ENCODE results near the gene LMCD1.
"Not testable (repeated sequence)": the region's sequence is repeated elsewhere in the genome, so short reads cannot be mapped to it uniquely, and the experiment has no call there.

LMCD1 gene

DNA sequence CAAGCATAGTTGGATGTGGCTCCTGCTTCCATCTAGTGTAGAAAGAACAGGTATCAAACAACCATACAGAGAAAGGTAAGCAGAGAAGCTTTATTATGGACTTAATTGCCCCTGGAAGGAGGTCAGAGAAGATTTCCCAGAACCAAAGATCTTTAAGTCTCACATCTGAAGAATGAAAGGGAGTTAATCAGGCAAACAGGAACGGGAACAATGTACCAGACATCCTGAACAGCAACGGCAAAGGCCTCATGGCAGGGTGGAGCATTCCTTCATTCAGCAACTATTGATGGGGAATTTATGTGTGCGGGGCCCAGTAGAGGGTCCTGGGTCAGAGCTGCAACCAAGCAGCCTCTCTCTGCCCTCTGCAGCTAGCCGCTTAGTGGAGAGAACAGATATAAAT lies 61.5 kb downstream of the LMCD1 start:
- DNase-seq = no peak

DNA sequence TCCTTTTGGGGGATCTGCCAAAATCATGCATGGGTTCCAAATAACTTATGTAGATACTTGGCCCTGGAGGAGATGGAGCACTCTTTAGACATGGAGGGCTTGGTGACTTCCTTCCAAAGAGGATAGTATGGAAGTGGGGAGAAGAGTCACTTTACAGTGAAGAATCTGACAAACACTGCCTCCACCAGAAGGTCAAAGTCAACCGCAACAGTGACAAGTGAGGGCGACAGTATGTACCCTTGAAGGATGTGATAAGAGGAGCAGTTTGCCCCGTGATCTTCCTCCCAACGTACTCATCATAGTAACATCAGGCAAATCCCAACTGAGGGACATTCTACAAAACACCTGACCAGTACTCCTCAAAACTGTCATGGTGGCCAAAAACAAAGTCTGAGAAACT lies 62.0 kb downstream of the LMCD1 start:
- DNase-seq = no peak

DNA sequence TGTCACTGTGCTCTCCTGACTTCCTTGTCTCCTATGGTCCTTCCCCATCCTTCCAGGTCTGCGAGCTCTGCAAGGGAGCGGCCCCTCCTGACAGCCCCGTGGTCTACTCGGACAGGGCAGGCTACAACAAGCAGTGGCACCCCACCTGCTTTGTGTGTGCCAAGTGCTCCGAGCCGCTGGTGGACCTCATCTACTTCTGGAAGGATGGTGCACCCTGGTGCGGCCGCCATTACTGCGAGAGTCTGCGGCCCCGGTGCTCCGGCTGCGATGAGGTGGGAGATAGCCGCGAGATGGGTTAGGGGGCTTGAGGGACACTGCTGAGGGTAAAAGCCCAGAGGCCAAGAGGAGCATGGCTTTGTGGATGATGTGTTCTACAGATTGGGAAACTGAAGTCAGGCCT lies 63.8 kb downstream of the LMCD1 start:
- no peak for DNase-seq

DNA sequence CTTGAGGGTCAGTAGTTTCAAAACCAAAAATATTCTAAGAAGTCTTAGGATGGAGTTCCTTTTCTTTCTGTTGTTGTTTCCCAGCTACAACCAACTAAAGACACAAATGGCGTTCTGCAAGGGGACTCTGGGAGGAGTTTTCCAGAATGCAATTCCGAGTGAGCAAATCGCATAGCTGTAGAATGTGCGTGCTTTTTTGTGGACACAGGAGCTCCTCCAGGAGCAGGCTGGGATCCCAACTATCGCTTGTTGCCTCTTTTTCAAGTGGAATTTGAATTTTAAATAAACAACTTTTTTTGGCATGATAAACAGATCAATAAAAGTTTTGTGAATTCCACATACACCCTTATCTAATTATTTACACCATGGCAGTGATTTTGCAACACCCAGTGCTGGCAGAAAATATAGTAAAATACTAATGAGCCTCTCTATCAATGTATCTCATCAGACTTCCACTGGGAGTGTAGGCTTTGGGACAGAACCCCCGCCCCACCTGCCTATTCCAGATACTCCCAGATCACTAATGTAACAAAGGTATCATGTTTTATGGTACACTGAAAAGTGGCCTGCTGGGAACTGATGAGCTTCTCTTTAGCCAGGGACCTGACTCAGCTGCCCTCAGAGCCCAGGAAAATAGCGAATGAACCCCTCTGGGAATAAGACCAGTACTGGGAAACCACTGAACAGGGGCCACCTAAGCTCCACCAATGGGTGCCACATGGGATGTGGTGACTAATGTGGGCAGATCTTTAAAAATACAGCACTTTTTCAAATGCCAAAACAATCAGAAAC lies 66.4 kb downstream of the LMCD1 start:
- no peak for DNase-seq

DNA sequence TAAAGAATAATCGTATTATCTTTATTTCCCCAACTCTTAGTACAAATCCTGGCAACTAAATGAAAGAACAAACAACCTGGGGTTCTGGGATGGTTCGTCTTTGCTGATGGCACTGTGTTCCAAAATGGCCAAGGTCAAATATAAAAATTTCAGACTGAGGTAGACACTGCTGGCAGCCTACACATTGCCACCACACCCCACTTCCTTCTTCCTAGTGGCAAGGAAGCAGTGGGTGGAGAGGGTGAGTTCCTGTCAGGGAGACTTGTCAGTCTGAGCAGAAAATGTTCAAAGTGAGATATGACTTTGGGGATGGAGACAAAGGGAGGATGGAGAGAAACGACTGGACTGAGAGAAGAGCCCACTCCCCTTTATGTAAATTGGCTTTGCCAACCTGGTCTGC lies 69.6 kb downstream of the LMCD1 start:
- no peak for DNase-seq

DNA sequence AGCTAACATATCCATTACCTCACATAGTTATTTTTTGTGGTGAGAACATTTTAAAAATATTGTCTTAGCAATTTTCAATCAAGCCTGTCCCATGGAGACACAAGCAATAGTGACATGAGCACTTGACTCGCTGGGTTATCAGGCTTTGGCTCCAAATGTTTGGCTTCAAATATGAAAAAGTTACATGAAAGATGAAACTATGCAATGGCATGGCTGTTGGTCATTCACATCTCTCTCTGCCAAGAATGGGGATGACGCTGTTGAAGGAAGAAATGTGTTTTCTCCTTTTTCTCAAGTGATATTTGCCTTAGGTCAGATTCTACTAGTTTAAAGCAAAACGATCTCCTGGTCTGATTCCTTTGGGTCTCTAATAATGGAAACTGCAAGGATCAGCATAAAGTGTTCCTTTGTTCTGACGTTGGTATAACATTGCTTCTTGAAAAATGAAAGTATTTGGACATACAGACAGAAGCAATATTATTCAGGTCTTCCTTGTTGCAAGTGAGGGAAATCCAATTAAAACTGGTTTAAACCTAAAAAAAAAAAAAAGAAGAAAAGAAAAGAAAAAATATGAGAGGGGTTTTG lies 71.8 kb downstream of the LMCD1 start:
- no peak for DNase-seq

DNA sequence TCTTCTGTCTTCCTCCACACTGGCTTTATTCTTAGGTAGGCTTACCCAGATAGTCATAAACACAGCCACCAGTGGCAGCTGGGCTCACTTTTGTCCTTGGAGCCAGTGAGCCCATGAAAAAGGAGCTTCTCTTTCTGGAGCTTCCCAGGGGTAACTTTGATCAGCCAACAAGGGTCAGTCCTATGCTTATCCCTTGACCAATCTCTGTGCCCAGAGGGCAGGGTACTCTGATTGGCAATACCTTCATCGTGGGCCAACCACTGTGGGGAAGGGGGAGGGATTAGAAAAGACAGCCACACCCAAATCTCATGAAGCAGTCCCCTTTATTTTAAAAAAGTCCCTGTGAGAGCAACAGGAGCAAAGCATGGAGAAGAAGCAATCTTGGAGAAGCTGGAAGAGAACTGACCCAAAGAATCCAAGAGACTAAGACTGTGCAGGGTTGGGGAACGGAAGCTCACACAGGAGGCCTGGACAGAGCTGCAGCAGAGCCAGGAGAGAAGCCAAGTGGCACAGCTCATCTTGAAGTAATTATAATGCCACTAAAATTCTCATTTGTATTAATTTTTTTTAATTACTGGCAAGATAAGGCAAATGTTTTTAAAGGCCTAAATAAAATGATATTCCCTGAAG lies 72.5 kb downstream of the LMCD1 start:
- DNase-seq = no peak

DNA sequence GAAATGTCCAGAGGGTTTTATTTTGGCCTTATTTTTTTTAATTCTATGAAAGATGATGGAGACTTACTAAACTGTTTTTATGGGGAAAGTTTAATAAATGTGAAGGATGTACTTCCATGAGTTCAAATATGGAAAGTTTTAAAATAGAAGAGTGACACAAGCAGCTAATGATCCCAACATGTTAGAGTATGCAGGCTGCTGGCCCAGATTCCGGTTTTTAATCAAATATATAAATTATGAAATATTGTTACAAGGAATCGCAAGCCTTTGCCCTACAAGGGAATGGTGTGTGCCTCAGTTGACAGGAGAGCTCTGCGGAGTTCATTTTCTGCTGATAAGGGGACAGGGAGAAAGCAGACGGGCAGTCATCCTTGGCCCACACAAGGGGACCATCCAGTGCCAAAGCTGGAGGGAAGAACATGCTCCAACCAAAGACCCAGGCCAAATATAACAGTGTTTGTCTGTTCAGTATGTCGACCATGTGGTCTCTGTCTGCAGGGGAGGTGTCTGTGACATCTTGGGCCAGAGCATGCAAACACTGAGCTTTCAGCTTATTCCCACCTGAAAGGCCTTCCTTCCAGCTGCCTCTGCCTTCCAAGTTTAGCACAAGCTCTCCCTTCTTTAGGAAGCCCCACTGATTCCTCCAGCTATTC lies 73.2 kb downstream of the LMCD1 start:
- no peak for DNase-seq

DNA sequence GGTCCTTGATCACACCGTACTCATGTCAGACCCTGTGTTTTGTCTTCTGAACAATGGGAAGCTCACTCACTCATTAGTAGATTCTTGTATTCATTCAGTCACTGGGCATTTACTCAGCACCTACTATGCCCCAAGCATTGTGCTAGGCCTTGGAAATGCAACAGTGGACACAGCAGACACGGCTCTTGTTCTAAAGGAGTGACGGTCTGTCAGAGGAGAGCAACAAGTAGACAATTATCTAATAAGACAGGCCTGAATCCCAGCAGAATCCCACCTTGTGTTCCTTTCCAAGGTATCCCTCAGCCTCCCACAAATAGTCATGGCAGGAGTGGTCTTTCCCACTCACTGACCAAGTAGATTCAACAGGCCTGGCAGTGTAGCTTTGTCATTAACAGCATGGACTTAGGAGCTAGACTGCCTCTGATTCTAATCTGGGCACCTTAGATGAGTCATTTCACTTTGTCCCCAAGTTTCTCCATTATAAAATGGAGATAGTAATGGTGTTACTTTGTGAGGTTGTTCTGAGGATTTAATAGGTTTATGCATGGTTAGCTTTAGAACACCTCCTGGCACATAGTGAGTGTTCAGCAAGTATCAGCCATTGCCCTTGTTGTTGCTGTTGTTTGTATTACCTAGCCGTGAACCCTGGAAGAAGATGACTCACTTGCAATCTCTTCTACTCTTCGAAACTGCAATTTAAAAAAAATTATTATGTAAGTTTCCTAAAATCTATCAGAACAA lies 73.9 kb downstream of the LMCD1 start:
- no peak for DNase-seq

DNA sequence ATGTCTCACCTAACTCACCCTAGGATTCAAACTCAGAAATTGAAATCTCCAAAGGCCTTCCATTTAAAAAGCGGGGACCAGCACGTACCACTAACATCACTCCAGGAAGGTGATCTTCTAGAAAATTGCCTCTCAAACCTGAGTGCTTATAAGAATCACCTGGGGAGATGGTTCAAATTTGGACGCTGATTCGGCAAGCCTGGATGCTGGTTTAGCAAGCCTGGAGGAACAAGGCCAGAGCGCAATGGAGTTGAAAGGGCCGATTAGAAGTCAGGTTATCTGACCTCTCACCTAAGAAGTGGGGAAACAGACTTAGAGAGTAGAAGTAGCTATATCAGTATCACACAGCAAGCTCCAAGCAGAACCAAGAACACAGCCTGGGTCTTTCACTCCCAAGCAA lies 74.8 kb downstream of the LMCD1 start:
- DNase-seq = no peak

DNA sequence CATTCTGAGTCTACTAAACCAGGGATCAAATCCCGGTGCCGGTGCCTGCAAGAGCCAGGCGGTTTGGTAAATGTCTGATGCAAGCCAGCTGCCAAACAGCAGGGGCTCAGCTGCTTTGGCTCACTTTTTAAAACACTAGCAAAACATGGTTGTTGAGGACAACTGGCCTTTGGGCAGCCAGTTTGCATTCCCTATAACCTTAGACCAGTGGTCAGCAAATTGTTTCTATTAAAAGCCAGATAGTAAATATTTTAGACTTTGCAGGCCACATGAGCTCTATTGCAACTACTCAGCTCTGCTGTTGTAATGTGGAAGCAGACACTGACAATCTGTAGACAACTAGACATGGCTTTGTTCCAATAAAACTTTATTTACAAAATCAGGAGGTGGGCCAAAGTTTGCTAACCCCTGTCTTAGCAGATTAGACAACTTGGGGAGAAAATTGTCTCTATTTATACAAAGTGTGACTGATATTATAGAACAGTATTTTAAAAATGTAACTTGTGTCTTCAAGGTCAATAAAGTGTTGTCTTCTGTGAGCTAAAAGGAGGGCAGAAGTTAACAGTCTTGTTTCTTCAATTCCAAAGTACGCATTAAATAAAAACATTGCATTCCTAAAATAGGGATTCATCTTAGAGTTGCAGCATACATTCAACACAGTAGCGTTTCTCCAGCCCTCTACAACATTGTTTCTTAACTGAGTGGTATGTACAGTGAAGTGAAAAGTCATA lies 75.4 kb downstream of the LMCD1 start:
- DNase-seq = no peak

DNA sequence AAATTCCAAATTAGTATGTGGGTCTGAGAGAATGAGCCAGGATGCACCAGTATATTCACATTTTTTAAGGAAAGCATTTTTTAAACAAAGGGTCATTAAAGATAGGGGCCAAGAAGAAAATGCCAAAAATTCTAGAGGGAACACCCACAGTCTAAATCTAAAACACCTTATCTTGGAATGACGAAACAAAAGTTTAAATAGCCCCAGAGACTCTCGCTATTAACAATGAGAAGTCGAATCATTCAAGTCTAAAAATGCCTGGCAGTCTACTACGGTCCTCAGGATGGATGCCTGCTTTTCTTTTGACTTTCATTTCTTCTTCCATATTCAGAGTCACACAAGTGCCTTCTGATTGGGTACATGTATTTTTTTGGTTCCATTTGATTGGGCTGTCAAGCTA lies 76.7 kb downstream of the LMCD1 start:
- DNase-seq = no peak

DNA sequence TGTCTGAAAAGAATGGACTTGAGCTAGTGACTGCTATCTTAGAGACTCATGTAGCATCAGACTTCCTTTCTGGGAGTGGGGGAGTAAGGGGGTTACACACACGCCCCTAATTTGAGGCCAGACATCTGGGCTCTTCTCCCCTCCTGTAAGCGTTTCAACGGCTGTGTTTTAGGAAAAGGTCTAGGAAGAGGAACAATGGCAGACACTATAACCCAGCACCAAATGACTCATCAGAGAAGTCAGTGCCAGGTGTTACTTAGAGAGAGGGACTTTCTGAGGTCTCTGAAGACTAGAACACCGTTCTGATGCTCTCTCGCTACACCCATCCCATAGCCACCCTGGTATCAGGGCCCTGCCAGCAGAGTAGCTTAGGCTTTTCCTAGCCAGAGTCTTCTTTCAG lies 77.5 kb downstream of the LMCD1 start:
- DNase-seq = no peak

DNA sequence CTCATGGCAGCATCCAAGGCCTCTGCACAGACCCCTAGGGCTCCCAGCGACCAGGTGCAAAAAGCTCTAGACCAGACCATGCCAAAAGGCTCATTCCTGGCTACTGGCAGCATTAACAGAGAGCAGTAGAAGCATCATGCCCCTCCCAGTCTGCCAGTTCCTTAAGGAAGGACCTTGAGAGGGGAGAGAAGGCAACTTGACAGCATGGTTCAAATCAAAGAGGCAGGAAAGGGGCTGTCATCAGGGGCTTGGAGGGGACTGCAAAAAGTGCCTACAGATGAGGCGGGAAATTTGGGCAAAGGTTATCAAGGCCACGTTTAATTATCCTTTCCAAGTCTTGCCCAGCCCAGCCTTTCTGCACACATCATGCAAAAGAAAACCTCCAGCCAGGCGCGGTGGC lies 78.3 kb downstream of the LMCD1 start:
- no peak for DNase-seq

DNA sequence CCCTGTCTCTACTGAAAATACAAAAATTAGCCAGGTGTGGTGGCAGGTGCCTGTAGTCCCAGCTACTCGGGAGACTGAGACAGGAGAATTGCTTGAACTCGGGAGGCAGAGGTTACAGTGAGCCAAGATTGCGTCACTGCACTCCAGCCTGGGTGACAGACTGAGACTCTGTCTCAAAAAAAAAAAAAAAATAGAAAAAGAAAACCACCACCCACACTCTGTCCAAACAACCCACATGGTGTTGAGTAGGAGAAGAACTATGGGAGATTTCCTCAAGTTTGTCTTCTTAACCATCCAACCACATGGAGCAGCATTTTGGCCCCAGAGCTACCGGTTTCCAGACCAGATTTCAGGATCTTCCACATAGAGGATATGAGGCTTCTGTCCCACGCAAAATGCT lies 78.8 kb downstream of the LMCD1 start:
- not testable (repeated sequence) for DNase-seq

DNA sequence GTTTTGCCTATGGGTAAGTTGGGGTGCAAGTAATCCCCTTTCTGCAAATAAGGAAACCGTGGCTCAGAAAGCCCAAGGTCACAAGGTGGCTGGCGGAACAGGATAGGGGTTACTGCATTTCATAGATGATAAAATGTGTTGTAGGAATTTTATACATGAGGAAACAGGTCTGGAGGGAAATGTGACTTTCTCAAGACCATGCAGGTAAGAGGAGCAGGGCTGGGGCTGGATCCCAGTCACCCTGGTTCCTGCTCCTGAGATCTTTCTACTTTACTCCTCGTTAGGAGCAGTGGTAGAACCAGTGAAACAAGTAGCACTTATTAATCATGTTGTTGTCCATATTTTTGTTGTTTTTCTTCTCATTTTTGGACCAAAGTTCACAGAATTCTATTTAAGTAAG lies 79.8 kb downstream of the LMCD1 start:
- no peak for DNase-seq

DNA sequence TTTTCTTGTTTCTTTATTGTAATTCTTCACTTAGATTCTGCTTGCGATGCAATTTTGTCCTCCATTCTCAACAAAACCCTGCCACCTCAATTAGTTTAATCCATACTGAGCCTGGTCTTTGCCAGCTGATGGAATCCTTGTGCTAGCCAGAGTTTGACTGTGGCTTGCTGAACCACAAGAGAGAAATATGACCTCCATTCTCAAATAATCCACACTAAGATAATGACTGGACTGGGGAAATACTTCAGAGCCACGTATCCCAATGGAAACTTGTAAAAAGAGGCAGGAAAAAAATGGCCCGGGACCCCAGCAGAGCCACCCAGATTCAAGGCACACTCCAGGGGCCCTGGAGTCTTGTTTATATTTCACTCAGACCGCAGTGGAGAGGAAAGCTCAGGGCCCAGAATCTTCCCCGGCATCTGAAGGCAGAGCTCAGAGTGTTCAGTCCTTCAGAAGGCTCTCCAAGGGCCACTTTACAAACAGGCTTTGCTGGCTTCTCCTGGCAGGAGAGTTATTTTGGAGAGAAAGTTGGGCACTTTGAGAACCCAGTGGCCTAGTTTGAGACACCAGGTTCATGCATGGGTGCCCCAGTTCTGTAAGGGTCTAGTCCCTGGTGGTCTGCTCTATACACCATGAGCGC lies 80.3 kb downstream of the LMCD1 start:
- DNase-seq = no peak

DNA sequence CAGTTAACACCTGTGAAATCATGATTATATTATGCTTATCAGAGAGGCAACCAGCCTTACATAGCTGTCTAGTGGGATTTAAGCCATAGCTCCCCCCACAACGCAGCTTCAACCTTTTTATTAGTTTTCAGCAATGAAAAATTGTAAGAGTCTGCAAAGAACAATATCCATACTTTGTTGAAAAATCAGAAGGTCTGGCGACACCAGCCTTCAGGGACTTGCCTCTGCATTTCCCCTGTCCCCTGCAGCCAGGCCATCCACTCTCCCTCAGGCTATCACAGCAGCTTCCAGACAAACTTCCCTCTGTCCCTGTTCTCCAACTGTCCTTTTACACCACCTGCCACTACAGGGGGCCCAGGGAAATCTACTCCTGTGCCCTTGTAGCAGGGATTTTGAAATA lies 83.0 kb downstream of the LMCD1 start:
- no peak for DNase-seq

DNA sequence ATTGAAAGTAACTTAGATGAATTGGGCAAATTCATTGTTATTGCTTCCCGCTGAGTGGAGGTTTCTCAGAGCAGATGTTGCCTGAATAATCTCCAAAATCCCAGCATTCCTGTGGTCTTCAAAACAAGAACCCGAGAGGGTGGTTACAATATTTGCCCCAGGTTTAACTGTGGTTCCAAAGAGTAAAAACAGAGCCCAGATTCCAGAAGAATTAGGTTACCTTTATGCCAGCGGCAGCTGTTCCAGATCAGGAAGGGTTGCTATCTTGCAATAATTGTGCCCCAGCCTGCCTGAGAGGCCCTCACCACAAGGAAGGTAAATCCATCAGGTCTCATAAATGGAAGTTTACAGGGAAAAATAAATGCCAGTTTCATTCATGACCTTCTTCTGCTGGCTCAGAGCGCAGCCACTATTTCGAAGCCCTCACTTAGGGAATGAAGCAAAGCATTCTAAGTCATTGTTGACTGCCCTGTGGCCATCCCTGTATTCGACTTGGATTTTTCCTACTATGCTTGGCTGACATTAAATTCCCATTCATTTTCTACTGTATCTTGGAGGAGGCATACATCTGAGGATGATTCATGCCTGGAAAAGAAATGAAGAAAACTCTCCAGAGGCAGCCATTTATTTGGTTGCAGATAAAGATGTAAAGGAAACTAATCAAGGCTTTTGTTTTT lies 88.4 kb downstream of the LMCD1 start:
- DNase-seq = no peak

DNA sequence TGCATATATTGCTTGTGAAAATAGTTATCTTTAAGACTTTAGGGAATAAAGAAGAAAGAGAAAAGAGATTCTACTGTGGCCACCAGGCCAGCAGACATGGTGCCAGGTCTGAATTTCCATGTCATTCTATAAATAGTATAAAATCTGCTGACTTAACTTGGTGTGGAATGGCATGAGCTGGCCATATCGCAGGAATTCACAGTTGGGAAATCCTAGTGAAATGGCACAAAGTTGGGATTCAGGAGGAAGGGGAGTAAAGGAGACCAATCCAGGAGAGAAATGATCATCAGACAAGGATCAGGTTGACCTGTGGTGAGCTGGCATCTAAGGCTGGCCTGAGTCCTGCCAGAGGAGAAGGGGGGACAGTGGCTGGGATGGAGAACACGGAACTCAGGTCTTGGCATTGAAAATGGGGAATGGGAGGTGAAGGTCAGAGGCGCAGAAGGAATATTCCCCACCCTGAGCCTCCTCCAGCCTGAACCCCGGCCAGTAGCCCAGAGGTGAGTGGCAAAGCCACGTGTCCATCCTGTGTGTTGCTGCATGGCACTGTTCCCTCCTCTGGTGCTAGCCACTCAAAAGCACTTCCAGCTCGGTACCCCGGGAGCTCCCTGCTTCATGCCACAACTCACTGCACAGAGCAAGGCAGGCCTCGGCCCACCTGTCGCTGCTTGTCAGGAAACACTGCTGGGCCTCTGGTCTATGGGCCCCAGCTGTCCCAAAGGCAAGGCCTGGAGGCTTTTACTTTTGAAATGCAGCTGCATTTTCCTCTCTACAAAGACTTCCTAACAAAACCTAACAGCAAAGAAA lies 91.6 kb downstream of the LMCD1 start:
- DNase-seq = no peak

DNA sequence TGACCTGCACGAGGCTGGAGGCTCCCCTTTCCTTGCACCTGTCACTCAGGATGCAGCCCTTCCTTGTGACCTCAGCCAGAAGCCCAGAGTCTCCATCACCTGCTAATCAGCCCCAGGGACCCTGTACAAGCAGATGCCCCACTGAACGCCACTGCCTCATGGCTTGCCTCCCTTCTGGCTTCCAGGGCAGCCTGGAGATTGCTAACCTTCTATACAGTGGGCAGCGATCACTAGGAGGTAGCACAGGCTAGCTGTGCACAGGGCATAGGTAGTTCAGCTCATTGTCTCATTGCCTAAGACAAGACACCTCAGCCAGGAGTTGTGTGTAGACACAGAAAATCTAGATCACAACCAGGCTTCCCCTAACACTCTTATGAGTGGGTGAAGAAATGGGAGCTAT lies 93.6 kb downstream of the LMCD1 start:
- DNase-seq = no peak

All from NCI-H510A treated with DMSO at 0.1 percent for 48 hours (cell line).